ENCODE data around the gene THBD.

- TF ChIP-seq SUZ12 (IDR thresholded peaks at IDR 0.05): no peak
- TF ChIP-seq FOXM1 (IDR thresholded peaks at IDR 0.05; ENCODE audit: borderline replicate concordance): no peak
- no peak for TF ChIP-seq SP1 (IDR thresholded peaks at IDR 0.05)
- TF ChIP-seq PKNOX1 (IDR thresholded peaks at IDR 0.05): no peak
- TF ChIP-seq ARNT (IDR thresholded peaks at IDR 0.05): no peak
- TF ChIP-seq BHLHE40 (IDR thresholded peaks at IDR 0.05; ENCODE audit: borderline replicate concordance): no peak
- no peak for TF ChIP-seq HDGF (IDR thresholded peaks at IDR 0.05; ENCODE audit: borderline replicate concordance)
- no peak for TF ChIP-seq NFRKB (IDR thresholded peaks at IDR 0.05)
Observed at GRCh38 chr20:23010096-23010495, 39.4 kb downstream of the THBD start.
